DND-41 (cell line): ENCODE measurements around the gene SHOC2.

Experiments
- EZH2 ChIP-seq: IDR thresholded peaks from 3 replicates; pipeline ENCODE4 v1.6.1; 2012; ENCODE audit warnings: borderline replicate concordance, low read depth, mild to moderate bottlenecking, moderate library complexity, low read length, inconsistent platforms; ENCODE audit not compliant: severe bottlenecking
- TF ChIP-seq, protein P1 (sequence below): IDR thresholded peaks from 2 replicates; pipeline ENCODE4 v1.5.1; 2012; ENCODE audit warnings: borderline replicate concordance, low read length, moderate library complexity, mild to moderate bottlenecking; ENCODE audit not compliant: poor library complexity, severe bottlenecking; ENCODE audit errors: extremely low read depth

DNA sequence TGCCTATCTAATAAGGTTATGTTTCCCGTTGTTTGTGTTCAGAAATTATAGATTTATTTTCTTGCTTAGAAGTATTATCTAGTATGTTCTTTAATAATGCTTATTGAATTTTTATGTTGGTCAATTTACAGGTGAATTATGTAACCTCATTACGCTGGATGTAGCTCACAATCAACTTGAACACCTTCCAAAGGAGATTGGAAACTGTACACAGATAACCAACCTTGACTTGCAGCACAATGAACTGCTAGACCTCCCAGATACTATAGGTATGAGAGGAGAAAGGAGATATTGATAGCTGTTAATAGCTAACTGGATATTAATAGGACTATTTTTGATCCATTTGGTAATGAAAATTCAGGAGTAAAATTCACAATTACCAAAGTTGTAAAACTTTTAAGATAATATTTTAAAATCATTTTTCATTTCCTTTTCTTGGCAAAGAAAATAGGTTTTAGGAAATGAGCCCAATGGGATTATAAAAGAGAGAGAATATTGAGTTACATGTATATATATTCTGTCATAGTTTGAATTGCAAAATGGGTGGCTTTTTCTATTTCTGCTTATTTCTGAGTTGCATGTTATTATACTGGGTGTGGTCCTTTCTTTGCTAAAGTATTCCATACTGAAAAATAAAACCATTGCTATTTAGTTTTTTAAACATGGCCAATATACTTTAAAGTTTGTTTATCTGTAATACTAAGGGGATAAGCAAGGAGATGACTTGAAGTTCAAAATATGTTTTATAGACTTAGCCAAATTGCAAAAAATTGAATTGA is 66.3 kb downstream of the SHOC2 start:
- TF ChIP-seq, protein P1, sequence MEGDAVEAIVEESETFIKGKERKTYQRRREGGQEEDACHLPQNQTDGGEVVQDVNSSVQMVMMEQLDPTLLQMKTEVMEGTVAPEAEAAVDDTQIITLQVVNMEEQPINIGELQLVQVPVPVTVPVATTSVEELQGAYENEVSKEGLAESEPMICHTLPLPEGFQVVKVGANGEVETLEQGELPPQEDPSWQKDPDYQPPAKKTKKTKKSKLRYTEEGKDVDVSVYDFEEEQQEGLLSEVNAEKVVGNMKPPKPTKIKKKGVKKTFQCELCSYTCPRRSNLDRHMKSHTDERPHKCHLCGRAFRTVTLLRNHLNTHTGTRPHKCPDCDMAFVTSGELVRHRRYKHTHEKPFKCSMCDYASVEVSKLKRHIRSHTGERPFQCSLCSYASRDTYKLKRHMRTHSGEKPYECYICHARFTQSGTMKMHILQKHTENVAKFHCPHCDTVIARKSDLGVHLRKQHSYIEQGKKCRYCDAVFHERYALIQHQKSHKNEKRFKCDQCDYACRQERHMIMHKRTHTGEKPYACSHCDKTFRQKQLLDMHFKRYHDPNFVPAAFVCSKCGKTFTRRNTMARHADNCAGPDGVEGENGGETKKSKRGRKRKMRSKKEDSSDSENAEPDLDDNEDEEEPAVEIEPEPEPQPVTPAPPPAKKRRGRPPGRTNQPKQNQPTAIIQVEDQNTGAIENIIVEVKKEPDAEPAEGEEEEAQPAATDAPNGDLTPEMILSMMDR, result no peak
- no peak for TF ChIP-seq EZH2
